Measurements from ENCODE around the gene COL21A1. TPM values are rescaled to one million over a fixed set of nuclear protein-coding genes. Genes with fewer than 3 reads are reported as not detected.

Gene COL21A1
- total RNA-seq, 6 experiments from 2014 or later = not detected

DNA sequence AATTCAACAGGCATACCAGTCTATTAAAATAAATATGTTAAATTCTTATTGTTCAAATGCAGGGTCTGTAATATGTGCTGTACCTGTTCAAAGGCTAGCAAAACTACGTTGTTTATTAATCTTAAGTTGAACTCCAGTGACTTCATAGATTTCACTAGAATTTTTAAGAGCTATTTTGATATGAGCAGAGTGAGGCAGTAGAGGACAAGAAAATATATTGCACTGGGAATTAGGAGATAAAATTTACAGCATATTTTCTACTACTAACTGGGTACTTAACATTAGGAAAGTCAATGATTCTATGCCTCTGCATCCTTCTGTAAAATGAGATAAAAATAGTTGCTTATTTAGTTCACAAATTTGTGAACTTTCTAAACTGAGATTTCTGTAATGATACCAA, 209.8 kb downstream of the COL21A1 start:
- DNase-seq = no peak
- no peak for TF ChIP-seq CTCF (IDR thresholded peaks at IDR 0.05)
- H3K27ac Mint-ChIP-seq = no peak overlapping the region
- peaks cover 3% of the 10 kb centered on the region for H3K27me3 Mint-ChIP-seq (ENCODE audit: insufficient read depth)
- H3K4me3 Mint-ChIP-seq = no peak overlapping the region
- no peaks in the 10 kb centered on the region for H3K36me3 Mint-ChIP-seq (ENCODE audit: low read depth)
- no peaks in the 10 kb centered on the region for H3K9me3 Mint-ChIP-seq
- H3K4me1 Mint-ChIP-seq (ENCODE audit: low read depth) = peaks cover 12% of the 10 kb centered on the region; the same call in 1 of the 2 replicates

DNA sequence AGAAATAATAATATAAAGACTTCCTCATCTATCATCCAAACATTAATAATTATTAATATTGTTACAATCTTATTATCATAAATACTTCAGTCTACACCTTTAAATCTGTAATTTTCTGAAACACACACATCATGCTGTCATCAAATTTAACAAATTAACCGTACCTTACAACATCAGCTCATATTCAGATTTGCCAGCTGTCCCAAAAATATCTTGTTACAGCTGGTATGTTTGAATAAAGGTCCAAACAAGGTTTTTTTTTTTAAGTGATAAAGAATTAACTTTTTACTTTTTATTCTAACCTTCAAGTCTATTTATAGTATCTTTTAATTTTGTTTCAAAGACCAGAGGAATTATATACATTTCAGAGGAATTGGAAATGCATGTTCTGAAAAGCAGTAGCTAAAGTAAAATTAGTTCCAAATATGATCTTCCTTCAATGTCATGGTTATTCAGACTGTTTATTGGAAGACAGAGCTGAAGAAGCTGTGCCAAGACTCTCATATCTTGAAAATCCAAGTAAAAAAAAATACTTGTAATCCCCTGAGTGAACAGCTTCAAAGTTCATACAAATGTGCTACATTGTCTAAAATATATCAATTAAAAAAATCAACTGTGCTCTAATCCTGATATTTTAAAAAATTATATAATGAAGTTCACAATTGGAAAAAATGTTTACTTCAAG, 210.3 kb downstream of the COL21A1 start:
- Mint-ChIP-seq H3K27ac (no peak overlapping the region), H3K4me1 (ENCODE audit: low read depth) (peaks cover 12% of the 10 kb centered on the region; the same call in 1 of the 2 replicates), H3K4me3 (no peak overlapping the region), H3K36me3 (ENCODE audit: low read depth) (no peaks in the 10 kb centered on the region), H3K9me3 (no peaks in the 10 kb centered on the region), H3K27me3 (ENCODE audit: insufficient read depth) (peaks cover 3% of the 10 kb centered on the region)
- no peak for TF ChIP-seq CTCF (IDR thresholded peaks at IDR 0.05)
- no peak for DNase-seq

- no peak overlapping the region for H3K27ac Mint-ChIP-seq
- no peak for TF ChIP-seq CTCF (IDR thresholded peaks at IDR 0.05)
- H3K36me3 Mint-ChIP-seq (ENCODE audit: low read depth) = no peaks in the 10 kb centered on the region
- H3K27me3 Mint-ChIP-seq (ENCODE audit: insufficient read depth) = peaks cover 3% of the 10 kb centered on the region
- no peaks in the 10 kb centered on the region for H3K4me1 Mint-ChIP-seq (ENCODE audit: low read depth)
- no peak overlapping the region for H3K4me3 Mint-ChIP-seq
- DNase-seq = no peak
- no peaks in the 10 kb centered on the region for H3K9me3 Mint-ChIP-seq
Observed at GRCh38 chr6:56033401-56033800, 214.0 kb downstream of the COL21A1 start.

- Mint-ChIP-seq H3K36me3 (ENCODE audit: low read depth) (no peaks in the 10 kb centered on the region), H3K27me3 (ENCODE audit: insufficient read depth) (peaks cover 3% of the 10 kb centered on the region), H3K9me3 (no peaks in the 10 kb centered on the region), H3K27ac (no peak overlapping the region), H3K4me3 (no peak overlapping the region), H3K4me1 (ENCODE audit: low read depth) (no peaks in the 10 kb centered on the region)
- DNase-seq = no peak
- no peak for TF ChIP-seq CTCF (IDR thresholded peaks at IDR 0.05)
Observed at GRCh38 chr6:56032715-56033260, 214.6 kb downstream of the COL21A1 start.

- Mint-ChIP-seq H3K9me3 (no peaks in the 10 kb centered on the region), H3K27me3 (ENCODE audit: insufficient read depth) (no peaks in the 10 kb centered on the region; the same call in none of the 2 replicates), H3K36me3 (ENCODE audit: low read depth) (no peaks in the 10 kb centered on the region), H3K4me3 (no peak overlapping the region), H3K4me1 (ENCODE audit: low read depth) (no peaks in the 10 kb centered on the region), H3K27ac (no peak overlapping the region)
- no peak for TF ChIP-seq CTCF (IDR thresholded peaks at IDR 0.05)
- no peak for DNase-seq
Observed at GRCh38 chr6:56027865-56028264, 219.5 kb downstream of the COL21A1 start.
